GM18909 (cell line): ENCODE data around the gene ASIC4.

Experiments
- ATAC-seq: cut with Tn5 transposase; IDR thresholded peaks from one replicate; pipeline ENCODE4 v1.9.1; 2021; ENCODE audit warnings: mild to moderate bottlenecking; ENCODE audit not compliant: unreplicated experiment, poor library complexity

ASIC4 gene

GRCh38 chr2:219496825-219497494 is 17.3 kb upstream of the ASIC4 start:
- ATAC-seq: no peak

- peak; percentile 21 for ATAC-seq
These were observed 16.6 kb upstream of the ASIC4 start for GRCh38 chr2:219497495-219498279.

GRCh38 chr2:219498280-219499057 is 15.8 kb upstream of the ASIC4 start, which contains the start of gene GMPPA:
TSS of gene GMPPA (plus strand) at chr2:219498891. CDS start at chr2:219499976, 1,085 bp downstream.
- ATAC-seq: peak; percentile 95

GRCh38 chr2:219499058-219499307 is 15.3 kb upstream of the ASIC4 start:
- no peak for ATAC-seq

- no peak for ATAC-seq
These were observed 14.7 kb upstream of the ASIC4 start for GRCh38 chr2:219499555-219499954.

- no peak for ATAC-seq
These were observed 14.1 kb upstream of the ASIC4 start for GRCh38 chr2:219500135-219500534.

GRCh38 chr2:219501849-219502248 is 12.4 kb upstream of the ASIC4 start:
- ATAC-seq: no peak

GRCh38 chr2:219502618-219503017 is 11.7 kb upstream of the ASIC4 start:
- ATAC-seq: no peak

GRCh38 chr2:219505585-219505984 is 8.7 kb upstream of the ASIC4 start:
- ATAC-seq: no peak

- ATAC-seq: no peak
These were observed 8.0 kb upstream of the ASIC4 start for GRCh38 chr2:219506153-219506801.

- ATAC-seq: no peak
These were observed 7.3 kb upstream of the ASIC4 start for GRCh38 chr2:219506802-219507526.

GRCh38 chr2:219507581-219508443 is 6.5 kb upstream of the ASIC4 start:
- ATAC-seq: no peak

GRCh38 chr2:219508444-219508734 is 5.9 kb upstream of the ASIC4 start:
- no peak for ATAC-seq

- peak; percentile 21 for ATAC-seq
These were observed 5.1 kb upstream of the ASIC4 start for GRCh38 chr2:219508971-219509779.

GRCh38 chr2:219509780-219510511 is 4.3 kb upstream of the ASIC4 start:
- peak; percentile 55 for ATAC-seq

GRCh38 chr2:219510512-219511135 is 3.7 kb upstream of the ASIC4 start:
- no peak for ATAC-seq

- no peak for ATAC-seq
These were observed 2.5 kb upstream of the ASIC4 start for GRCh38 chr2:219511547-219512325.
